Mucosa of stomach (tissue), 1 donor: Measurements from ENCODE around the gene NOS3.

ENCODE experiments used
- H3K27me3 ChIP-seq: one replicate; pipeline ENCODE4 v1.7.0; 2013; ENCODE audit warnings: mild to moderate bottlenecking, low read length; ENCODE audit not compliant: control insufficient read depth, insufficient read depth
- H3K36me3 ChIP-seq: one replicate; pipeline ENCODE4 v1.7.0; 2013; ENCODE audit warnings: low read length; ENCODE audit not compliant: control insufficient read depth, insufficient read depth
- H3K4me1 ChIP-seq: one replicate; pipeline ENCODE4 v1.7.0; 2013; ENCODE audit warnings: mild to moderate bottlenecking, low read length; ENCODE audit not compliant: control insufficient read depth, insufficient read depth
- H3K4me3 ChIP-seq: one replicate; pipeline ENCODE4 v1.7.0; 2013; ENCODE audit warnings: low read length
- H3K9ac ChIP-seq: one replicate; pipeline ENCODE4 v1.7.0; 2013; ENCODE audit warnings: mild to moderate bottlenecking, low read length, moderate library complexity
- H3K9me3 ChIP-seq: one replicate; pipeline ENCODE4 v1.7.0; 2013; ENCODE audit warnings: mild to moderate bottlenecking, low read length, moderate library complexity; ENCODE audit not compliant: control insufficient read depth
- donor health status: Pancreatic carcinoma.

Gene NOS3

GRCh38 chr7:151012911-151013347, 22.1 kb downstream of the NOS3 start:
- H3K27me3 ChIP-seq = peaks cover 27% of the 10 kb centered on the region
- H3K36me3 ChIP-seq = no peaks in the 10 kb centered on the region
- no peak overlapping the region for H3K4me3 ChIP-seq
- no peak overlapping the region for H3K9ac ChIP-seq
- peaks cover 28% of the 10 kb centered on the region for H3K4me1 ChIP-seq
- no peaks in the 10 kb centered on the region for H3K9me3 ChIP-seq

GRCh38 chr7:151013356-151013732, 22.5 kb downstream of the NOS3 start:
- H3K27me3 ChIP-seq = peaks cover 31% of the 10 kb centered on the region
- H3K36me3 ChIP-seq = no peaks in the 10 kb centered on the region
- peaks cover 32% of the 10 kb centered on the region for H3K4me1 ChIP-seq
- H3K4me3 ChIP-seq = no peak overlapping the region
- H3K9ac ChIP-seq = no peak overlapping the region
- no peaks in the 10 kb centered on the region for H3K9me3 ChIP-seq

GRCh38 chr7:151013733-151014497, 23.1 kb downstream of the NOS3 start:
- Histone ChIP-seq H3K9me3 (no peaks in the 10 kb centered on the region), H3K27me3 (peaks cover 36% of the 10 kb centered on the region), H3K36me3 (no peaks in the 10 kb centered on the region), H3K4me3 (no peak overlapping the region), H3K4me1 (peaks cover 34% of the 10 kb centered on the region), H3K9ac (no peak overlapping the region)

- H3K4me3 ChIP-seq = no peak overlapping the region
- H3K36me3 ChIP-seq = no peaks in the 10 kb centered on the region
- no peak overlapping the region for H3K9ac ChIP-seq
- no peaks in the 10 kb centered on the region for H3K9me3 ChIP-seq
- H3K4me1 ChIP-seq = peaks cover 34% of the 10 kb centered on the region
- peaks cover 44% of the 10 kb centered on the region for H3K27me3 ChIP-seq
Measured at GRCh38 chr7:151014950-151015349, 24.1 kb downstream of the NOS3 start.

GRCh38 chr7:151015967-151016366, 25.1 kb downstream of the NOS3 start:
- Histone ChIP-seq H3K4me1 (peaks cover 28% of the 10 kb centered on the region), H3K27me3 (peaks cover 44% of the 10 kb centered on the region), H3K36me3 (no peaks in the 10 kb centered on the region), H3K9ac (no peak overlapping the region), H3K4me3 (no peak overlapping the region), H3K9me3 (no peaks in the 10 kb centered on the region)

DNA sequence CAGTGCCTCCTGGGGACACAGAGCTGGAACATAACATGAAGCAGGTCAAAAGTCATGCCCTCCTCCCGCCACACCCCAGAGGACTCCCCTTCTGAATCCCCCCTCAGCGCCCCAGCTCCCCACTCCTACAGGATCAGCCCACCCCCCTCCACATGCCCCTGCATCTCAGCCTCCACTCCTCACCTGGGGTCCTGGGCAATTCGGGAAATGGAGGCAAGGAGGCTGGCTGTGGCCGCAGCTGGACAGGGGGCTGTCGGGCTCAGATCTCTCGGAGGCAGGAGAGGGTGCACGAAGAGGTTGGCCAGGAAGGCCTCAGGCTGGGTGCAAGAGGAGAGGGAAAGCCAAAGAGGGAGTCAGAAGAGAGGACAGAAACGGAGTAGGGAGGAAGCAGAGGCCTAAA, 25.7 kb downstream of the NOS3 start:
- Histone ChIP-seq H3K27me3 (peaks cover 44% of the 10 kb centered on the region), H3K4me3 (no peak overlapping the region), H3K9me3 (no peaks in the 10 kb centered on the region), H3K4me1 (peaks cover 24% of the 10 kb centered on the region), H3K9ac (no peak overlapping the region), H3K36me3 (no peaks in the 10 kb centered on the region)

GRCh38 chr7:151016942-151017341, 26.1 kb downstream of the NOS3 start:
- peaks cover 44% of the 10 kb centered on the region for H3K27me3 ChIP-seq
- no peaks in the 10 kb centered on the region for H3K36me3 ChIP-seq
- H3K9ac ChIP-seq = no peak overlapping the region
- H3K4me3 ChIP-seq = no peak overlapping the region
- H3K4me1 ChIP-seq = peaks cover 24% of the 10 kb centered on the region
- no peaks in the 10 kb centered on the region for H3K9me3 ChIP-seq

DNA sequence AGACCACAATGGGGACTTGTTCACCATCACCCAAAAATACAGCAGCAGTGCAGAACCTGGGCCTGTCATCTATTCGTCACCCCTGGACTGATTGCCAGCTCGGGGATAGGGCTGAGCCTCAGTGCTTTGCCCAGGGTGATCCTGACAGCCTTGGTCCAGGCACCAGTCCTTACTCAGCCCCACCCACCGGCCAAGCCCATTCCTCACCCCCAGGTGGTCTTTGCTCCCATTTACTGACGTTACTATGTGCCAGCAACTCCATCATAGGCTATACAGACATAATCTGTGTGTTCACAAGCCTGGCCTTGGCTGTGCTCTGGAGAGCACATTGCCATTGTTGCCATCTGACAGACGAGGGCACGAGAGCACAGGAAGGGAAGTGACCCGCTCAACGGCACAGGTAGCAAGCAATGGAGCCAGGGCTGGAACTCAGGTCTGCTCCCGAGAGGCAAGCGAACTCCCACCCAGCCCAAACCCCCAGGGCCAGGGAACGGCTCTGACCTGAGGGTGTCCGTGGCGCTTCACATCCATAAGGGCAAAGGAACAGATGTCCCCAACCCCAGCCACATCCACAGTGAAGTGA, 26.6 kb downstream of the NOS3 start:
- Histone ChIP-seq H3K4me3 (no peak overlapping the region), H3K27me3 (peaks cover 44% of the 10 kb centered on the region), H3K4me1 (peaks cover 20% of the 10 kb centered on the region), H3K36me3 (no peaks in the 10 kb centered on the region), H3K9ac (no peak overlapping the region), H3K9me3 (no peaks in the 10 kb centered on the region)

DNA sequence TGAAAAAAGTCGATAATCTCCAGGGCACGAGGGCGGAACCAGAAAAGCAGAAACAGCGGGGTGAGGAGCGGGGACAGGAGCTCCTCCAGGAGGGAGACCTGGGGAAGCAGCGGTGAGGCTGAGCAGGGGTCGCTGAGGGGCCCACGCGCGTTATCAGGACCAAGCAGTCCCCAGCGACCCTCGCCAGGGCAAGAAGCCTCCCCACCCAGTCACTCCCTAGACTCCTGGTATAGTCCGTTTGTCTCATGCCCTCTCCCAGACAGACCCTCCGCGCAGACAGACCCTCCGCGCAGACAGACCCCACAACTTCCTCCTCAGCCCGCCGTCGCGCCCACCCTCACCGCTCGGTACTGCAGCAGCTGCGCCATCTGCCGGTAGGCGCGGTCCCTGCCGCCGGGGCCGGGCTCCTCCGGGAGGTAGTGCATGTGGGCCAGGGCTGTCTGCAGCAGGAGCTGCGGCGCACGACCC, 27.2 kb downstream of the NOS3 start:
- Histone ChIP-seq H3K4me3 (no peak overlapping the region), H3K9me3 (no peaks in the 10 kb centered on the region), H3K27me3 (peaks cover 44% of the 10 kb centered on the region), H3K9ac (no peak overlapping the region), H3K4me1 (peaks cover 15% of the 10 kb centered on the region), H3K36me3 (no peaks in the 10 kb centered on the region)

GRCh38 chr7:151018421-151019129, 27.8 kb downstream of the NOS3 start:
- Histone ChIP-seq H3K9me3 (no peaks in the 10 kb centered on the region), H3K4me1 (peaks cover 12% of the 10 kb centered on the region), H3K9ac (no peak overlapping the region), H3K36me3 (no peaks in the 10 kb centered on the region), H3K4me3 (no peak overlapping the region), H3K27me3 (peaks cover 44% of the 10 kb centered on the region)

DNA sequence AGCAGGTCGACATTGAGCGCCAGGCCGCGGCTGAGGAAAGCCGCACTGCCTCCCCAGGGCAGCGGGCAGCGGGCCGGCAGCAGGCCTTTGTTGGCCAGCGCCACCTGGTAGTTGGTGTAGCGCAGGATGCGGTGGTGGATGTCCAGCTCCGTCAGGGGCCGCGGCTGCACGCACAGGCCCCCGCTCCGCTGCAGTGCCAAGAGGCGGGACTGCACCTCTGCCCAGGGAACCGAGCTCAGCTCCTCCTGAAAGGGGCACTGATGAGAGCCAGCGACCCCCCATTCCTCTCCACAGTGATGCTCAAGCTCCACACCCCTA, 28.3 kb downstream of the NOS3 start:
- Histone ChIP-seq H3K27me3 (peaks cover 44% of the 10 kb centered on the region), H3K4me1 (peaks cover 12% of the 10 kb centered on the region), H3K4me3 (no peak overlapping the region), H3K9me3 (no peaks in the 10 kb centered on the region), H3K36me3 (no peaks in the 10 kb centered on the region), H3K9ac (no peak overlapping the region)

DNA sequence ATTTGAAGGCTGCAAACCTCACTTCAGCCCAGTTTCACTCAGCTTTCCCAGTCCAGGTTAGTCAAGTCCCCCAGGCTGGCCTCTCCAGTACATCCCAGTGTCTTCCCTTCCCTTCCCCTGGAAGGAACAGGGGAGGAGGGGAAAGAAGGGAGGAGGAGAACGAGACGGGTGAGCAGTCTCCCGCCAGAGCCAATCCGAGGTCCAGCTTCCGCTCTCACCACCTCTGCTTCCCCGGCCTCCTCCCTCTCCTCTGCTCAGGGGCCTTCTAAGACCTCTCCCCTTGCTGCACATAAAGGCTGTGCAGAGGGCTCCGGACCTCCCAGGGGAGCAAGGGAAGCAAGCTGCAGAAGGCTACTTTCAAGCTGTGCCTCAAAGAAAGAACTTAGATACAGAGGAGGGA, 29.4 kb downstream of the NOS3 start:
- no peak overlapping the region for H3K9ac ChIP-seq
- H3K4me3 ChIP-seq = no peak overlapping the region
- H3K27me3 ChIP-seq = peaks cover 44% of the 10 kb centered on the region
- no peaks in the 10 kb centered on the region for H3K9me3 ChIP-seq
- peaks cover 12% of the 10 kb centered on the region for H3K4me1 ChIP-seq
- H3K36me3 ChIP-seq = no peaks in the 10 kb centered on the region
